ENCODE measurements around the gene PCSK6. TPM values are rescaled to one million over a fixed set of nuclear protein-coding genes. Genes with fewer than 3 reads are reported as not detected.

PCSK6 gene
- total and polyA plus RNA-seq, 2 of the 8 experiments (the other 6 are each of a cell fraction or from before 2014, with no cell fraction given) = 1.9 to 4.0 TPM

DNA sequence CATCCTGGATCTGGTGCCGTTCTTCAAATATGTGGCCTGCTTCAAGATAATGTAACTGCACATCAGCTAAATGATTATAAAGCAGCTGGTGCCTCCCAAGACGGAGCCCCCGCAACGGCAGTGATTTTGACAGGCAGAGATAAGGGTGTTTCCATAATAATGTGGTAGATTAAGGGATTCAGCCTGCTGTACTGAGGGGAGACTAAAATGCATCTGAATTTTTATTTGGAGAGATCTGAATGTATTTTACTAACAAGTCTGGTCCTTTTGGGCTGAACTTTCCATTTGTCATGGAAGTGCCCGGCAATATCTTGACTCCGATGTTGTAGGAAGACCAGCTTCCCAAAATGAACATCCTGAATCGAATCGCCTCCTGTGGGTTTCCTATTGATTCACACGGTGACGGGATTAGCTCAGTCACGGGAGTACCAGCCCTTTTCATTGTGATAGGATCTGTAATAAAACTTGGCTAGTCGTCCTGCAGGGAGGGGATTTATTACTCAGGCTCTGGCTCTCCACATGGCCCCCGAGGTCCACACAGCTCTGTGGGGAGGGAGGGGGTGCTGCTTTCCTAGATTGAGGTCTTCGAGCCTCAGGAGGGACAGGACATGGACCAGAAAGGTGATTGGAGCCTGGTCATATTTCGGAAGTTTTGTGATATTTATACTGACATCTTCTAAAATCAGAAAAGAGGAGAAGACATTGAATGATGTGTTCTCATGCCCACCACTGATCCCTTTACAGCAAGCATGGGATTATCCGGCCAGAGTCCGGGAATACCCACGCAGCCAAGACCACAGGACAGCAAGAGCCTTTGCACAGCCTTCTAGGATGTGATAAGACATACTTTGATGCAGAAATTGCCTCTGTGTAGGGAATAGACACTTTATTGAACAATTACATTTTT is 2.5 kb upstream of the PCSK6 start (continued):
- TF ChIP-seq, protein P1, sequence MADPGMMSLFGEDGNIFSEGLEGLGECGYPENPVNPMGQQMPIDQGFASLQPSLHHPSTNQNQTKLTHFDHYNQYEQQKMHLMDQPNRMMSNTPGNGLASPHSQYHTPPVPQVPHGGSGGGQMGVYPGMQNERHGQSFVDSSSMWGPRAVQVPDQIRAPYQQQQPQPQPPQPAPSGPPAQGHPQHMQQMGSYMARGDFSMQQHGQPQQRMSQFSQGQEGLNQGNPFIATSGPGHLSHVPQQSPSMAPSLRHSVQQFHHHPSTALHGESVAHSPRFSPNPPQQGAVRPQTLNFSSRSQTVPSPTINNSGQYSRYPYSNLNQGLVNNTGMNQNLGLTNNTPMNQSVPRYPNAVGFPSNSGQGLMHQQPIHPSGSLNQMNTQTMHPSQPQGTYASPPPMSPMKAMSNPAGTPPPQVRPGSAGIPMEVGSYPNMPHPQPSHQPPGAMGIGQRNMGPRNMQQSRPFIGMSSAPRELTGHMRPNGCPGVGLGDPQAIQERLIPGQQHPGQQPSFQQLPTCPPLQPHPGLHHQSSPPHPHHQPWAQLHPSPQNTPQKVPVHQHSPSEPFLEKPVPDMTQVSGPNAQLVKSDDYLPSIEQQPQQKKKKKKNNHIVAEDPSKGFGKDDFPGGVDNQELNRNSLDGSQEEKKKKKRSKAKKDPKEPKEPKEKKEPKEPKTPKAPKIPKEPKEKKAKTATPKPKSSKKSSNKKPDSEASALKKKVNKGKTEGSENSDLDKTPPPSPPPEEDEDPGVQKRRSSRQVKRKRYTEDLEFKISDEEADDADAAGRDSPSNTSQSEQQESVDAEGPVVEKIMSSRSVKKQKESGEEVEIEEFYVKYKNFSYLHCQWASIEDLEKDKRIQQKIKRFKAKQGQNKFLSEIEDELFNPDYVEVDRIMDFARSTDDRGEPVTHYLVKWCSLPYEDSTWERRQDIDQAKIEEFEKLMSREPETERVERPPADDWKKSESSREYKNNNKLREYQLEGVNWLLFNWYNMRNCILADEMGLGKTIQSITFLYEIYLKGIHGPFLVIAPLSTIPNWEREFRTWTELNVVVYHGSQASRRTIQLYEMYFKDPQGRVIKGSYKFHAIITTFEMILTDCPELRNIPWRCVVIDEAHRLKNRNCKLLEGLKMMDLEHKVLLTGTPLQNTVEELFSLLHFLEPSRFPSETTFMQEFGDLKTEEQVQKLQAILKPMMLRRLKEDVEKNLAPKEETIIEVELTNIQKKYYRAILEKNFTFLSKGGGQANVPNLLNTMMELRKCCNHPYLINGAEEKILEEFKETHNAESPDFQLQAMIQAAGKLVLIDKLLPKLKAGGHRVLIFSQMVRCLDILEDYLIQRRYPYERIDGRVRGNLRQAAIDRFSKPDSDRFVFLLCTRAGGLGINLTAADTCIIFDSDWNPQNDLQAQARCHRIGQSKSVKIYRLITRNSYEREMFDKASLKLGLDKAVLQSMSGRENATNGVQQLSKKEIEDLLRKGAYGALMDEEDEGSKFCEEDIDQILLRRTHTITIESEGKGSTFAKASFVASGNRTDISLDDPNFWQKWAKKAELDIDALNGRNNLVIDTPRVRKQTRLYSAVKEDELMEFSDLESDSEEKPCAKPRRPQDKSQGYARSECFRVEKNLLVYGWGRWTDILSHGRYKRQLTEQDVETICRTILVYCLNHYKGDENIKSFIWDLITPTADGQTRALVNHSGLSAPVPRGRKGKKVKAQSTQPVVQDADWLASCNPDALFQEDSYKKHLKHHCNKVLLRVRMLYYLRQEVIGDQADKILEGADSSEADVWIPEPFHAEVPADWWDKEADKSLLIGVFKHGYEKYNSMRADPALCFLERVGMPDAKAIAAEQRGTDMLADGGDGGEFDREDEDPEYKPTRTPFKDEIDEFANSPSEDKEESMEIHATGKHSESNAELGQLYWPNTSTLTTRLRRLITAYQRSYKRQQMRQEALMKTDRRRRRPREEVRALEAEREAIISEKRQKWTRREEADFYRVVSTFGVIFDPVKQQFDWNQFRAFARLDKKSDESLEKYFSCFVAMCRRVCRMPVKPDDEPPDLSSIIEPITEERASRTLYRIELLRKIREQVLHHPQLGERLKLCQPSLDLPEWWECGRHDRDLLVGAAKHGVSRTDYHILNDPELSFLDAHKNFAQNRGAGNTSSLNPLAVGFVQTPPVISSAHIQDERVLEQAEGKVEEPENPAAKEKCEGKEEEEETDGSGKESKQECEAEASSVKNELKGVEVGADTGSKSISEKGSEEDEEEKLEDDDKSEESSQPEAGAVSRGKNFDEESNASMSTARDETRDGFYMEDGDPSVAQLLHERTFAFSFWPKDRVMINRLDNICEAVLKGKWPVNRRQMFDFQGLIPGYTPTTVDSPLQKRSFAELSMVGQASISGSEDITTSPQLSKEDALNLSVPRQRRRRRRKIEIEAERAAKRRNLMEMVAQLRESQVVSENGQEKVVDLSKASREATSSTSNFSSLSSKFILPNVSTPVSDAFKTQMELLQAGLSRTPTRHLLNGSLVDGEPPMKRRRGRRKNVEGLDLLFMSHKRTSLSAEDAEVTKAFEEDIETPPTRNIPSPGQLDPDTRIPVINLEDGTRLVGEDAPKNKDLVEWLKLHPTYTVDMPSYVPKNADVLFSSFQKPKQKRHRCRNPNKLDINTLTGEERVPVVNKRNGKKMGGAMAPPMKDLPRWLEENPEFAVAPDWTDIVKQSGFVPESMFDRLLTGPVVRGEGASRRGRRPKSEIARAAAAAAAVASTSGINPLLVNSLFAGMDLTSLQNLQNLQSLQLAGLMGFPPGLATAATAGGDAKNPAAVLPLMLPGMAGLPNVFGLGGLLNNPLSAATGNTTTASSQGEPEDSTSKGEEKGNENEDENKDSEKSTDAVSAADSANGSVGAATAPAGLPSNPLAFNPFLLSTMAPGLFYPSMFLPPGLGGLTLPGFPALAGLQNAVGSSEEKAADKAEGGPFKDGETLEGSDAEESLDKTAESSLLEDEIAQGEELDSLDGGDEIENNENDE (IDR thresholded peaks at IDR 0.05; ENCODE audit: insufficient replicate concordance, low read length) = no peak
- TF ChIP-seq GTF2F1 (IDR thresholded peaks at IDR 0.05; ENCODE audit: borderline replicate concordance, low read depth, low read length) (no peak), CEBPB (IDR thresholded peaks at IDR 0.05; ENCODE audit: low read depth, low read length) (no peak), BACH1 (IDR thresholded peaks at IDR 0.05; ENCODE audit: low read length) (no peak), TCF12 (IDR thresholded peaks at IDR 0.05; ENCODE audit: low read depth, low read length) (no peak), ZNF274 (IDR thresholded peaks at IDR 0.05; ENCODE audit: borderline replicate concordance, extremely low read depth, low read length) (no peak), SUZ12 (IDR thresholded peaks at IDR 0.05; ENCODE audit: low read length) (no peak)
- TF ChIP-seq, protein P2, sequence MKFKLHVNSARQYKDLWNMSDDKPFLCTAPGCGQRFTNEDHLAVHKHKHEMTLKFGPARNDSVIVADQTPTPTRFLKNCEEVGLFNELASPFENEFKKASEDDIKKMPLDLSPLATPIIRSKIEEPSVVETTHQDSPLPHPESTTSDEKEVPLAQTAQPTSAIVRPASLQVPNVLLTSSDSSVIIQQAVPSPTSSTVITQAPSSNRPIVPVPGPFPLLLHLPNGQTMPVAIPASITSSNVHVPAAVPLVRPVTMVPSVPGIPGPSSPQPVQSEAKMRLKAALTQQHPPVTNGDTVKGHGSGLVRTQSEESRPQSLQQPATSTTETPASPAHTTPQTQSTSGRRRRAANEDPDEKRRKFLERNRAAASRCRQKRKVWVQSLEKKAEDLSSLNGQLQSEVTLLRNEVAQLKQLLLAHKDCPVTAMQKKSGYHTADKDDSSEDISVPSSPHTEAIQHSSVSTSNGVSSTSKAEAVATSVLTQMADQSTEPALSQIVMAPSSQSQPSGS (IDR thresholded peaks at IDR 0.05; ENCODE audit: low read length) = no peak

All from H1 (cell line).